HG02943 (cell line): ENCODE measurements around the gene DENND2A.

Experiments
- ATAC-seq: cut with Tn5 transposase; IDR thresholded peaks from one replicate; pipeline ENCODE4 v1.9.1; 2021; ENCODE audit warnings: mild to moderate bottlenecking, low read depth, moderate library complexity; ENCODE audit not compliant: unreplicated experiment

The DENND2A gene

DNA sequence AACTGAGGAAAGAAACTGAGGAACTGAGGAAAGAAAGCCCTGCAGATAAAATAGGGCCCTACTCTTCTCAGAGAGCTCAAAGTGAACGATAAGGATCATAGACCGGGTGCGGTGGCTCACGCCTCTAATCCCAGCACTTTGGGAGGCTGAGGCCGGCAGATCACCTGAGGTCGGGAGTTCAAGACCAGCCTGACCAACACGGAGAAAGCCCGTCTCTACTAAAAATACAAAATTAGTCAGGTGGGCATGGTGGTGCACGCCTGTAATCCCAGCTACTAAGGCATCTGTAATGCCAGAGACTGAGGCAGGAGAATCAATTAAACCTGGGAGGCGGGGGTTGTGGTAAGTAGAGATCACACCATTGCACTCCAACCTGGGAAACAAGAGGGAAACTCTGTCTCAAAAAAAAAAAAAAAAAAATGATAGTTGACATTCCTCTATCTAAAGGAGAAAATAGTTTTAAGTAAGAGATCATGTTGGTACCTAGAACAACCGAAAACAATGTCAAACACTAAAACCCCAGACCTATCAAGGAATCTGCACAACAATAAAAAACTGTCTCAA lies 163.8 kb downstream of the DENND2A start:
- ATAC-seq, result no peak

DNA sequence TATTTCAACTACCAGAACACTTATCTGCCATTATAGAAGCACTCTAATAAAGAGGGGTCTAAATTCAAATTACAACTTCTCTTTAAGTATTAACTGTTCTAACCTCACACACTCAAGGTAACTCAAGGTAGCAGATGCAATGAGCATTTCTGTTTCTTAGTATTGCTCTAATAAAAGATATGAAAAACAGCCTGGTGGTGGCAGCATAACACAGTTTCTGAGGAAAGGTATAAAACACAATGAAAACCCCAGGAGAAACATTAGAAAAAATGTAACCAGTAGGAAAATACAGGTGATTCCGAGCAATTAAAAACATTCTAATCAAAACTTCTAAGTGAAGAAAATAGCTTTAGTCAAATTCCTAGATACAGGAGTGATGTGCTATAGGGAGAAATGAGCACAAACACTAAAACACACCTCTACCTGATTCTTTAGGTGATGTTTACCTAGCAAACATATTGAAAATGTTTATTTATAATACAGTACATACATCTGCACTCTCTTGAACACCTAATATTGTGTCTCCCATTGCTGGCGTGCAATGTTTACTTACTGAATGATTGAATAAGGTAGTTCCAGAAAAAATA lies 164.8 kb downstream of the DENND2A start:
- no peak for ATAC-seq
